ENCODE results near the gene KLF13. TPM values are rescaled to one million over a fixed set of nuclear protein-coding genes. Genes with fewer than 3 reads are reported as not detected.

The KLF13 gene
- polyA plus RNA-seq, 2 of the 4 experiments (the other 2 are of a cell fraction): 53.5 TPM

GRCh38 chr15:31314380-31314779, 12.3 kb upstream of the KLF13 start:
- POLR2A ChIA-PET: no interaction called here
- TF ChIP-seq SREBF2 (IDR thresholded peaks at IDR 0.05): no peak
- no peak for TF ChIP-seq NFE2L2 (conservative IDR thresholded peaks at IDR 0.05; ENCODE audit: low read length)
- TF ChIP-seq HOXB5 (CRISPR knock-in tag; IDR thresholded peaks at IDR 0.05): no peak
- no peak for TF ChIP-seq MAZ (IDR thresholded peaks at IDR 0.05; ENCODE audit: borderline replicate concordance, low read depth, low read length)
- TF ChIP-seq RCOR1 (IDR thresholded peaks at IDR 0.05; ENCODE audit: low read depth, low read length): no peak
- TF ChIP-seq SMC3 (IDR thresholded peaks at IDR 0.05): no peak
- no peak for FAIRE-seq
- WGBS (ENCODE audit: missing lambda C conversion rate): 82% methylated on average over 12 of the region's 12 CpGs
- CTCF ChIA-PET: interaction anchor here (0.9 to 1.6 kb wide), 2 partner anchors 11 to 99 kb away, joined by 4 read pairs; no protein-coding TSS in a partner anchor
- Histone ChIP-seq H3K4me1 (no peaks in the 10 kb centered on the region), H3K4me2 (no peak overlapping the region), H3K27ac (no peak overlapping the region), H3K9me3 (peaks cover 16% of the 10 kb centered on the region), H3K4me3 (no peak overlapping the region)
- DNase-seq (ENCODE audit: low read depth in 1 of 2, low spot score in 1 of 2): no peak
- no peak for ATAC-seq

- H3K9me3 ChIP-seq: peaks cover 18% of the 10 kb centered on the region
- H3K4me1 ChIP-seq: no peaks in the 10 kb centered on the region
- no peak overlapping the region for H3K4me2 ChIP-seq
- FAIRE-seq (no peak), DNase-seq (ENCODE audit: low read depth in 1 of 2, low spot score in 1 of 2) (no peak), ATAC-seq (no peak)
- TF ChIP-seq JUN (IDR thresholded peaks at IDR 0.05) (no peak), POLR2AphosphoS2 (conservative IDR thresholded peaks at IDR 0.05; ENCODE audit: low read length) (no peak), RCOR1 (IDR thresholded peaks at IDR 0.05; ENCODE audit: low read depth, low read length) (no peak), NPAS2 (CRISPR knock-in tag; IDR thresholded peaks at IDR 0.05; ENCODE audit: borderline replicate concordance) (no peak), REST (IDR thresholded peaks at IDR 0.05) (no peak), RNF2 (IDR thresholded peaks at IDR 0.05; ENCODE audit: borderline replicate concordance, low read depth) (no peak), RFX5 (IDR thresholded peaks at IDR 0.05) (no peak)
- ChIA-PET CTCF (interaction anchor here (0.7 to 1.6 kb wide), 4 partner anchors 9 to 206 kb away, joined by 3 to 4 read pairs (median 4); no protein-coding TSS in a partner anchor), POLR2A (no interaction called here)
- WGBS (ENCODE audit: missing lambda C conversion rate): 86% methylated on average over 7 of the region's 8 CpGs
- no peak overlapping the region for H3K27ac ChIP-seq
- H3K4me3 ChIP-seq: no peak overlapping the region
Observed at GRCh38 chr15:31316135-31316795, 10.4 kb upstream of the KLF13 start.

GRCh38 chr15:31317017-31317416, 9.6 kb upstream of the KLF13 start:
- FAIRE-seq: no peak
- Histone ChIP-seq H3K27ac (no peak overlapping the region), H3K4me2 (no peak overlapping the region), H3K4me1 (no peaks in the 10 kb centered on the region), H3K4me3 (no peak overlapping the region), H3K9me3 (peaks cover 20% of the 10 kb centered on the region)
- 81% methylated on average over 3 of the region's 3 CpGs for WGBS (ENCODE audit: missing lambda C conversion rate)
- POLR2A ChIA-PET: no interaction called here
- no peak for ATAC-seq
- CTCF ChIA-PET: interaction anchor here (0.5 to 1.1 kb wide), 3 partner anchors 10 to 102 kb away, joined by 3 read pairs; no protein-coding TSS in a partner anchor
- DNase-seq (ENCODE audit: low read depth in 1 of 2, low spot score in 1 of 2): no peak
- TF ChIP-seq ZNF302 (CRISPR knock-in tag; IDR thresholded peaks at IDR 0.05) (no peak), TP53 (CRISPR knock-in tag; IDR thresholded peaks at IDR 0.05) (no peak), E2F6 (IDR thresholded peaks at IDR 0.05; ENCODE audit: borderline replicate concordance, low read depth) (no peak)

Measured in A549 (cell line).